ENCODE results near the gene SLC6A18.

SLC6A18 gene

GRCh38 chr5:1294206-1294834 is 69.1 kb downstream of the SLC6A18 start:
- TF ChIP-seq EZH2phosphoT487 (conservative IDR thresholded peaks at IDR 0.05; ENCODE audit: low read length) = no peak
- TF ChIP-seq, protein P1, sequence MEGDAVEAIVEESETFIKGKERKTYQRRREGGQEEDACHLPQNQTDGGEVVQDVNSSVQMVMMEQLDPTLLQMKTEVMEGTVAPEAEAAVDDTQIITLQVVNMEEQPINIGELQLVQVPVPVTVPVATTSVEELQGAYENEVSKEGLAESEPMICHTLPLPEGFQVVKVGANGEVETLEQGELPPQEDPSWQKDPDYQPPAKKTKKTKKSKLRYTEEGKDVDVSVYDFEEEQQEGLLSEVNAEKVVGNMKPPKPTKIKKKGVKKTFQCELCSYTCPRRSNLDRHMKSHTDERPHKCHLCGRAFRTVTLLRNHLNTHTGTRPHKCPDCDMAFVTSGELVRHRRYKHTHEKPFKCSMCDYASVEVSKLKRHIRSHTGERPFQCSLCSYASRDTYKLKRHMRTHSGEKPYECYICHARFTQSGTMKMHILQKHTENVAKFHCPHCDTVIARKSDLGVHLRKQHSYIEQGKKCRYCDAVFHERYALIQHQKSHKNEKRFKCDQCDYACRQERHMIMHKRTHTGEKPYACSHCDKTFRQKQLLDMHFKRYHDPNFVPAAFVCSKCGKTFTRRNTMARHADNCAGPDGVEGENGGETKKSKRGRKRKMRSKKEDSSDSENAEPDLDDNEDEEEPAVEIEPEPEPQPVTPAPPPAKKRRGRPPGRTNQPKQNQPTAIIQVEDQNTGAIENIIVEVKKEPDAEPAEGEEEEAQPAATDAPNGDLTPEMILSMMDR (IDR thresholded peaks at IDR 0.05; ENCODE audit: insufficient read depth, low read length, poor library complexity, severe bottlenecking) = no peak
- Histone ChIP-seq H3K4me2 (ENCODE audit: low read depth, low read length, poor library complexity, severe bottlenecking) (peak overlapping the region; percentile 67), H3F3A (ENCODE audit: insufficient read depth) (peaks cover 19% of the 10 kb centered on the region), H3K4me3 (ENCODE audit: insufficient read depth, low read length, poor library complexity, severe bottlenecking) (peak overlapping the region; percentile 53), H3K9me3 (ENCODE audit: insufficient read depth, low read length) (no peaks in the 10 kb centered on the region), H3K36me3 (ENCODE audit: low read length) (0 out of 2 replicates have a peak, but pooled peaks cover 6% of the 10 kb centered on the region), H3K27me3 (ENCODE audit: low read length) (no peaks in the 10 kb centered on the region), H2AFZ (ENCODE audit: low read depth, low read length, severe bottlenecking) (no peak overlapping the region), H3K27ac (ENCODE audit: low read depth, low read length) (peak overlapping the region; percentile 87), H3K9ac (ENCODE audit: low read length) (peak overlapping the region; percentile 63), H3K9me2 (replicated peaks; ENCODE audit: insufficient read depth, low read length) (no peaks in the 10 kb centered on the region), H3K79me2 (ENCODE audit: insufficient read depth, low read length) (peaks cover 35% of the 10 kb centered on the region), H4K20me1 (ENCODE audit: low read depth, low read length) (no peaks in the 10 kb centered on the region)

- Histone ChIP-seq H3K9me3 (ENCODE audit: insufficient read depth, low read length) (no peaks in the 10 kb centered on the region), H3K36me3 (ENCODE audit: low read length) (0 out of 2 replicates have a peak, but pooled peaks cover 6% of the 10 kb centered on the region), H3F3A (ENCODE audit: insufficient read depth) (peaks cover 19% of the 10 kb centered on the region), H4K20me1 (ENCODE audit: low read depth, low read length) (no peaks in the 10 kb centered on the region), H3K4me3 (ENCODE audit: insufficient read depth, low read length, poor library complexity, severe bottlenecking) (peak within 1 kb of the TSS; percentile 53), H3K79me2 (ENCODE audit: insufficient read depth, low read length) (peaks cover 35% of the 10 kb centered on the region), H3K4me2 (ENCODE audit: low read depth, low read length, poor library complexity, severe bottlenecking) (peak within 1 kb of the TSS; percentile 67), H3K27me3 (ENCODE audit: low read length) (no peaks in the 10 kb centered on the region), H3K9me2 (replicated peaks; ENCODE audit: insufficient read depth, low read length) (no peaks in the 10 kb centered on the region), H3K27ac (ENCODE audit: low read depth, low read length) (peak within 1 kb of the TSS; percentile 87), H2AFZ (ENCODE audit: low read depth, low read length, severe bottlenecking) (no peak within 1 kb of the TSS), H3K9ac (ENCODE audit: low read length) (peak within 1 kb of the TSS; percentile 63)
- TF ChIP-seq EZH2phosphoT487 (conservative IDR thresholded peaks at IDR 0.05; ENCODE audit: low read length) = no peak
- TF ChIP-seq, protein P1 (IDR thresholded peaks at IDR 0.05; ENCODE audit: insufficient read depth, low read length, poor library complexity, severe bottlenecking) = no peak
Observed at GRCh38 chr5:1294835-1295649, 69.9 kb downstream of the SLC6A18 start, which contains the start of gene TERT. Gene TERT (minus strand): TSS chr5:1295068. CDS start chr5:1294989, 79 bp downstream.

- no peak for TF ChIP-seq EZH2phosphoT487 (conservative IDR thresholded peaks at IDR 0.05; ENCODE audit: low read length)
- TF ChIP-seq, protein P1 (IDR thresholded peaks at IDR 0.05; ENCODE audit: insufficient read depth, low read length, poor library complexity, severe bottlenecking) = no peak
- Histone ChIP-seq H3K4me3 (ENCODE audit: insufficient read depth, low read length, poor library complexity, severe bottlenecking) (peak overlapping the region; percentile 53), H3K9me2 (replicated peaks; ENCODE audit: insufficient read depth, low read length) (no peaks in the 10 kb centered on the region), H3K9ac (ENCODE audit: low read length) (peak overlapping the region; percentile 63), H3K4me2 (ENCODE audit: low read depth, low read length, poor library complexity, severe bottlenecking) (peak overlapping the region; percentile 67), H3K79me2 (ENCODE audit: insufficient read depth, low read length) (peaks cover 35% of the 10 kb centered on the region), H3K9me3 (ENCODE audit: insufficient read depth, low read length) (no peaks in the 10 kb centered on the region), H2AFZ (ENCODE audit: low read depth, low read length, severe bottlenecking) (no peak overlapping the region), H4K20me1 (ENCODE audit: low read depth, low read length) (no peaks in the 10 kb centered on the region), H3F3A (ENCODE audit: insufficient read depth) (peaks cover 19% of the 10 kb centered on the region), H3K27me3 (ENCODE audit: low read length) (no peaks in the 10 kb centered on the region), H3K36me3 (ENCODE audit: low read length) (0 out of 2 replicates have a peak, but pooled peaks cover 6% of the 10 kb centered on the region), H3K27ac (ENCODE audit: low read depth, low read length) (peak overlapping the region; percentile 87)
Observed at GRCh38 chr5:1295650-1296037, 70.5 kb downstream of the SLC6A18 start.

All from SU-DHL-6 (cell line).